ENCODE results near the gene TRIOBP. TPM values are rescaled to one million over a fixed set of nuclear protein-coding genes. Genes with fewer than 3 reads are reported as not detected.

Gene TRIOBP
- total and polyA plus RNA-seq, 2 of the 13 experiments (the other 11 are each of a cell fraction or from before 2014, with no cell fraction given): 6.1 to 15.4 TPM

DNA sequence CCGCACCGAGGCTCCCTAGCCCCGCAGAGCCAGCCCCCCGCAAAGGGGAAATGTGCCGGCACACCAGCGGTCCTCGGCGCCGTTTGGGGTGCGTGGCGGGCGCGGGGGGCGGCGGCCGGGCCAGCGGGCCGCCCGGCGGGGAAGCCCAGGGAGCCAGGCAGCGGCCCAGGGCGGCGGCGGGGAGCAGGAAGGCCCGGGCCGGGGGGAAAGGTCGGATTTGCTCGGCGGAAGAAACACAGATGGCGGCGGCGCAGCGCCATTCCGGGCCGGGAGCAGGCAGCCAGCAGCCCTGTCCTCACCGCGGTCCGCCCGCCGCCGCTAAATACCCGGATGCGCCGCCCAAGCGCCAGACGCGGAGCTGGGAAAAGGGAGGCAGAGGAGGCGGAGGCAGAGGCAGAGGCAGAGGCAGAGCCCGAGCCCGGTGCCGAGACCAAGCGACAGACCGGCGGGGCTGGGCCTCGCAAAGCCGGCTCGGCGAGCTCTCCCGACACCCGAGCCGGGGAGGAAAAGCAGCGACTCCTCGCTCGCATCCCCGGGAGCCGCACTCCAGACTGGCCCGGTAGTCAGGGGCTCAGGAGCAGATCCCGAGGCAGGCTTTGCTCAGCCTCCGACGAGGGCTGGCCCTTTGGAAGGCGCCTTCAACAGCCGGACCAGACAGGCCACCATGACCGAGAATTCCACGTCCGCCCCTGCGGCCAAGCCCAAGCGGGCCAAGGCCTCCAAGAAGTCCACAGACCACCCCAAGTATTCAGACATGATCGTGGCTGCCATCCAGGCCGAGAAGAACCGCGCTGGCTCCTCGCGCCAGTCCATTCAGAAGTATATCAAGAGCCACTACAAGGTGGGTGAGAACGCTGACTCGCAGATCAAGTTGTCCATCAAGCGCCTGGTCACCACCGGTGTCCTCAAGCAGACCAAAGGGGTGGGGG is 108.3 kb downstream of the TRIOBP start (continued):
- TF ChIP-seq, protein P1, sequence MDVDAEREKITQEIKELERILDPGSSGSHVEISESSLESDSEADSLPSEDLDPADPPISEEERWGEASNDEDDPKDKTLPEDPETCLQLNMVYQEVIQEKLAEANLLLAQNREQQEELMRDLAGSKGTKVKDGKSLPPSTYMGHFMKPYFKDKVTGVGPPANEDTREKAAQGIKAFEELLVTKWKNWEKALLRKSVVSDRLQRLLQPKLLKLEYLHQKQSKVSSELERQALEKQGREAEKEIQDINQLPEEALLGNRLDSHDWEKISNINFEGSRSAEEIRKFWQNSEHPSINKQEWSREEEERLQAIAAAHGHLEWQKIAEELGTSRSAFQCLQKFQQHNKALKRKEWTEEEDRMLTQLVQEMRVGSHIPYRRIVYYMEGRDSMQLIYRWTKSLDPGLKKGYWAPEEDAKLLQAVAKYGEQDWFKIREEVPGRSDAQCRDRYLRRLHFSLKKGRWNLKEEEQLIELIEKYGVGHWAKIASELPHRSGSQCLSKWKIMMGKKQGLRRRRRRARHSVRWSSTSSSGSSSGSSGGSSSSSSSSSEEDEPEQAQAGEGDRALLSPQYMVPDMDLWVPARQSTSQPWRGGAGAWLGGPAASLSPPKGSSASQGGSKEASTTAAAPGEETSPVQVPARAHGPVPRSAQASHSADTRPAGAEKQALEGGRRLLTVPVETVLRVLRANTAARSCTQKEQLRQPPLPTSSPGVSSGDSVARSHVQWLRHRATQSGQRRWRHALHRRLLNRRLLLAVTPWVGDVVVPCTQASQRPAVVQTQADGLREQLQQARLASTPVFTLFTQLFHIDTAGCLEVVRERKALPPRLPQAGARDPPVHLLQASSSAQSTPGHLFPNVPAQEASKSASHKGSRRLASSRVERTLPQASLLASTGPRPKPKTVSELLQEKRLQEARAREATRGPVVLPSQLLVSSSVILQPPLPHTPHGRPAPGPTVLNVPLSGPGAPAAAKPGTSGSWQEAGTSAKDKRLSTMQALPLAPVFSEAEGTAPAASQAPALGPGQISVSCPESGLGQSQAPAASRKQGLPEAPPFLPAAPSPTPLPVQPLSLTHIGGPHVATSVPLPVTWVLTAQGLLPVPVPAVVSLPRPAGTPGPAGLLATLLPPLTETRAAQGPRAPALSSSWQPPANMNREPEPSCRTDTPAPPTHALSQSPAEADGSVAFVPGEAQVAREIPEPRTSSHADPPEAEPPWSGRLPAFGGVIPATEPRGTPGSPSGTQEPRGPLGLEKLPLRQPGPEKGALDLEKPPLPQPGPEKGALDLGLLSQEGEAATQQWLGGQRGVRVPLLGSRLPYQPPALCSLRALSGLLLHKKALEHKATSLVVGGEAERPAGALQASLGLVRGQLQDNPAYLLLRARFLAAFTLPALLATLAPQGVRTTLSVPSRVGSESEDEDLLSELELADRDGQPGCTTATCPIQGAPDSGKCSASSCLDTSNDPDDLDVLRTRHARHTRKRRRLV (CRISPR knock-in tag; IDR thresholded peaks at IDR 0.05): no peak
- TF ChIP-seq, protein P2, sequence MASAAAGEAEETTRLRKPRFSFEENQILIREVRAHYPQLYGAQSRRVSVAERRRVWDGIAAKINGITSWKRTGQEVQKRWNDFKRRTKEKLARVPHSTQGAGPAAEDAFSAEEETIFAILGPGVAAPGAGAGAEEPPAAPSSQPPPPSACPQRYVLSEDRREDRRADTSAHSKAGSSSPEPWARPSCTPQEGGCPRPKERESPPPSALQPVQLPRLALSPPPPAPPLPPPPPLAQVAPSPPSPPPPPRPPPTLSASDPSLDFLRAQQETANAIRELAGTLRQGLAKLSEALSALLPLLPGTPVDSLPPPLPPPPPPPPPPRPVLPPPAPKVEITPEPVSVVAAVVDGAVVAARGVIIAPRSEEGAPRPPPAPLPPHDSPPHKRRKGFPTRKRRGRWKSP (CRISPR knock-in tag; IDR thresholded peaks at IDR 0.05): peak; percentile 68; the same call in 1 of the 2 replicates
- TF ChIP-seq, protein P3, sequence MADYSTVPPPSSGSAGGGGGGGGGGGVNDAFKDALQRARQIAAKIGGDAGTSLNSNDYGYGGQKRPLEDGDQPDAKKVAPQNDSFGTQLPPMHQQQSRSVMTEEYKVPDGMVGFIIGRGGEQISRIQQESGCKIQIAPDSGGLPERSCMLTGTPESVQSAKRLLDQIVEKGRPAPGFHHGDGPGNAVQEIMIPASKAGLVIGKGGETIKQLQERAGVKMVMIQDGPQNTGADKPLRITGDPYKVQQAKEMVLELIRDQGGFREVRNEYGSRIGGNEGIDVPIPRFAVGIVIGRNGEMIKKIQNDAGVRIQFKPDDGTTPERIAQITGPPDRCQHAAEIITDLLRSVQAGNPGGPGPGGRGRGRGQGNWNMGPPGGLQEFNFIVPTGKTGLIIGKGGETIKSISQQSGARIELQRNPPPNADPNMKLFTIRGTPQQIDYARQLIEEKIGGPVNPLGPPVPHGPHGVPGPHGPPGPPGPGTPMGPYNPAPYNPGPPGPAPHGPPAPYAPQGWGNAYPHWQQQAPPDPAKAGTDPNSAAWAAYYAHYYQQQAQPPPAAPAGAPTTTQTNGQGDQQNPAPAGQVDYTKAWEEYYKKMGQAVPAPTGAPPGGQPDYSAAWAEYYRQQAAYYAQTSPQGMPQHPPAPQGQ (CRISPR knock-in tag; IDR thresholded peaks at IDR 0.05; ENCODE audit: borderline replicate concordance): no peak; the same call in 1 of the 2 replicates
- TF ChIP-seq, protein P4, sequence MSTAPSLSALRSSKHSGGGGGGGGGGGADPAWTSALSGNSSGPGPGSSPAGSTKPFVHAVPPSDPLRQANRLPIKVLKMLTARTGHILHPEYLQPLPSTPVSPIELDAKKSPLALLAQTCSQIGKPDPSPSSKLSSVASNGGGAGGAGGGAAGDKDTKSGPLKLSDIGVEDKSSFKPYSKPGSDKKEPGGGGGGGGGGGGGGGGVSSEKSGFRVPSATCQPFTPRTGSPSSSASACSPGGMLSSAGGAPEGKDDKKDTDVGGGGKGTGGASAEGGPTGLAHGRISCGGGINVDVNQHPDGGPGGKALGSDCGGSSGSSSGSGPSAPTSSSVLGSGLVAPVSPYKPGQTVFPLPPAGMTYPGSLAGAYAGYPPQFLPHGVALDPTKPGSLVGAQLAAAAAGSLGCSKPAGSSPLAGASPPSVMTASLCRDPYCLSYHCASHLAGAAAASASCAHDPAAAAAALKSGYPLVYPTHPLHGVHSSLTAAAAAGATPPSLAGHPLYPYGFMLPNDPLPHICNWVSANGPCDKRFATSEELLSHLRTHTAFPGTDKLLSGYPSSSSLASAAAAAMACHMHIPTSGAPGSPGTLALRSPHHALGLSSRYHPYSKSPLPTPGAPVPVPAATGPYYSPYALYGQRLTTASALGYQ (CRISPR knock-in tag; IDR thresholded peaks at IDR 0.05): no peak; the same call in none of the 2 replicates
- TF ChIP-seq ZNF225 (CRISPR knock-in tag; IDR thresholded peaks at IDR 0.05) (no peak; the same call in 1 of the 2 replicates), SP5 (CRISPR knock-in tag; IDR thresholded peaks at IDR 0.05; ENCODE audit: borderline replicate concordance, low read depth) (peak; percentile 59), ZNF883 (CRISPR knock-in tag; IDR thresholded peaks at IDR 0.05; ENCODE audit: not compliant biosample characterization) (no peak), MAF1 (CRISPR knock-in tag; IDR thresholded peaks at IDR 0.05; ENCODE audit: borderline replicate concordance) (no peak; the same call in 1 of the 2 replicates), TOPORS (CRISPR knock-in tag; IDR thresholded peaks at IDR 0.05) (peak; percentile 60; the same call in 1 of the 2 replicates), ZNF768 (CRISPR knock-in tag; IDR thresholded peaks at IDR 0.05) (peak; percentile 90), SMARCC2 (IDR thresholded peaks at IDR 0.05) (no peak), NCOA5 (CRISPR knock-in tag; IDR thresholded peaks at IDR 0.05) (no peak), RORA (CRISPR knock-in tag; IDR thresholded peaks at IDR 0.05) (no peak), ARNTL (CRISPR knock-in tag; IDR thresholded peaks at IDR 0.05) (no peak)
- TF ChIP-seq, protein P5, sequence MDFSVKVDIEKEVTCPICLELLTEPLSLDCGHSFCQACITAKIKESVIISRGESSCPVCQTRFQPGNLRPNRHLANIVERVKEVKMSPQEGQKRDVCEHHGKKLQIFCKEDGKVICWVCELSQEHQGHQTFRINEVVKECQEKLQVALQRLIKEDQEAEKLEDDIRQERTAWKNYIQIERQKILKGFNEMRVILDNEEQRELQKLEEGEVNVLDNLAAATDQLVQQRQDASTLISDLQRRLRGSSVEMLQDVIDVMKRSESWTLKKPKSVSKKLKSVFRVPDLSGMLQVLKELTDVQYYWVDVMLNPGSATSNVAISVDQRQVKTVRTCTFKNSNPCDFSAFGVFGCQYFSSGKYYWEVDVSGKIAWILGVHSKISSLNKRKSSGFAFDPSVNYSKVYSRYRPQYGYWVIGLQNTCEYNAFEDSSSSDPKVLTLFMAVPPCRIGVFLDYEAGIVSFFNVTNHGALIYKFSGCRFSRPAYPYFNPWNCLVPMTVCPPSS (IDR thresholded peaks at IDR 0.05): no peak
